ENCODE measurements around the gene PTPRCAP.
"Not testable (repeated sequence)": the region's sequence is repeated elsewhere in the genome, so short reads cannot be mapped to it uniquely, and the experiment has no call there.

Gene PTPRCAP, protein sequence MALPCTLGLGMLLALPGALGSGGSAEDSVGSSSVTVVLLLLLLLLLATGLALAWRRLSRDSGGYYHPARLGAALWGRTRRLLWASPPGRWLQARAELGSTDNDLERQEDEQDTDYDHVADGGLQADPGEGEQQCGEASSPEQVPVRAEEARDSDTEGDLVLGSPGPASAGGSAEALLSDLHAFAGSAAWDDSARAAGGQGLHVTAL

DNA sequence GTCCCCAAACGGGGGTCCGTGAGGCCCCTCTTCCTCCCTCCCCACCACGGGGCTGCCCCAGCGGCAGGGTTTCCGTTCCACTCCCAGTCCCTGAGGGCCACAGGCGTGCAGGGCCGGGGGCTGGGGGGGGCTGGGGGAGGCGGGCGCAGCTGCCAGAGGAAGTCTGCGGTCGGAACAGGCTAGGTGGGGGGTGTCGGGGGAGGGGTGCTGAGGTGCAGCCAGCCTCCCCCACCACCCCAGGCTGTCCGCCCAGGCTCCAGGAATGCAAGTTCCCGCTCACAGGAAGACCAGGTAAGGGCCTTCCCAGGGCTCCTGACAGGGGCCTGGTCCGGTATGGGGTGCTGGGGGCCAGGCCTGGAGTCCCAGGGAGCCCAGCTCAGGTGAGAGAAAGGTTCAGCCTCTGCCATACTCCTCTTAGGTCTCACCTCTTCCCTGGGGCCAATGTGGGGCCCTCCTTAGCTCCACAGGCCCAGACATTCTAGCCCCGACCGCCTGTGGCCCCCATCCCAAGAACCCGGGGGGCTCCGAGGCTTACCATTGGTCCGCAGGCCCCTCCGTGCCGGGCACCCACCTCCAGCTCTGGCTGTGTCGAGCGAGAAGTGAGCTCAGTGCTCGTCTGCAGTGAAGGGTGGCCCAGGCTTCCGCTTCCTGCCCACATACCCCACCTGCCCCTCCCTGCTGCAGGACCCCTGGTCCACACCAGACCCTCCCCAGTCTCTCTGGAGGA is at the start of gene PTPRCAP:
PTPRCAP (minus strand) TSS at position 601 of the 727 bp plus-strand sequence; CDS start at position 538, 63 bp downstream.
- DNase-seq (ENCODE audit: low spot score): peak; percentile 66

DNA sequence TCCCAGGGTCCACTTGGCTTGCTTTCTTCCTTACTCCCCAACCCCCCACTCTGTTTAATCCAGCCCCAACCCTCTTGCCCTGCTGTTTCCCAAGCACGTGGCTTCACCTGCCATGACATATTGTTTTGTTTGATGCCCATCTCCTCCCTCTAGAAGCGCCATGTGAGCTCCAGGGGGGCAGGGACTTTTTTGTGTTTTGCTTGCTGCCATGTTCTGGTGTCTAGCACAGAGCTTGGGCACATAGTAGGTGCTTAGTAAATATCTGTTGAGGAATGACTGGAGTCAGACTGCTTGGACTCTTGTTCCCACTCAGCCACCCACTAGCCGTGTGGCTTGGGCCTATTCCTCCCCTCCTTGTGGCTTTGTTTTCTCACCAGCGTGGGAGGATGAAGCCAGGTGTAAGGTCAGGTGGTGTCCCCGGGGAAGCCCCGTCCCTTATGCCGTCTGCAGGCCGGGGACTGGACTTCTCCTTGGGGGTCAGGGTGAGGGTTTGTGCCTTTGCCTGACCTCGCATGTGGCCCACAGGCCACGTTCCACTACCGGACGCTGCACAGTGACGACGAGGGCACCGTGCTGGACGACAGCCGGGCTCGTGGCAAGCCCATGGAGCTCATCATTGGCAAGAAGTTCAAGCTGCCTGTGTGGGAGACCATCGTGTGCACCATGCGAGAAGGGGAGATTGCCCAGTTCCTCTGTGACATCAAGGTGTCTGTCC is 49.2 kb upstream of the PTPRCAP start:
- DNase-seq (ENCODE audit: low spot score): no peak

DNA sequence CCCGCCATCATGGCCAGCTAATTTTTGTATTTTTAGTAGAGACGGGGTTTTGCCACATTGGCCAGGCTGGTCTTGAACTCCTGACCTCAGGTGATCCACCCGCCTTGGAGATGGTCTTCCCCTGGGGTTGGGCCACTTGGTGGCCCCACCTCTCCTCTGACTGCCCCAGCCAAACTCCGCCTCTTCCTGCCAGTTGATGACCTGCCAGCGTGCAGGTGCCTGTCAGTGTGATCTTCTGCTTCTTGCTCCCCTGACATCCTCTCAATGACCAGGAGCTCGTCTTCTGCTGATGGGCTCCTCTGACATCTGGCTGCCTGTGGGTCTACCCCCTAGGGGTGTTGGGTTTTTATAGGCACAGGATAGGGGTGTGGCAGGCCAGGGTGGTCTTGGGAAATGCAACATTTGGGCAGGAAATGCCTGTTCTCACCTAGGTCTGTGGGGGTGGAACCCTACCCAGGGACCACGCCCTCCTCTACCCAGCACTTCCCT is 48.4 kb upstream of the PTPRCAP start:
- DNase-seq (ENCODE audit: low spot score): peak; percentile 89

DNA sequence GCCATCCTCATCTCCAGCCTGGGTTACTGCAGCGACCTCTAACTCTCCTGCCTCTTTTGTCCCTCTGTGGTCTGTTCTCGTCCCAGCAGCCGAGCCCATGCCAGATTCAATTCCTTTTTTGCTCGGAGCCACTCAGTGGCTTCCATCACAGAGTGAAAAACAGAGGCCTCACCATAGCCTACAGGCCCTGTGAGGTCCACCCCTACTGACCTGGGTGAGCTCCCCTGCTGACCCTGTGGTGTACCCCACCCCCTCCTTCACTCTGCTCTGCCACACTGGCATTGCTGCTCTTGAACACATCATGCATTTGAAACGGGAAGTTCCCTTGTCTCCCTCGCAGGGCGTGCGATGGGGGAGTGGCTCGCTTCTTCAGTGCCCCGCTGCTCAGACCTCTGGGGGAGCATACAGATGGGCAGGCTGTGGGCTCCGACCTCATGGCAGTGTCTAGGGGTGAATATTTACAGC is 47.4 kb upstream of the PTPRCAP start:
- DNase-seq (ENCODE audit: low spot score): peak; percentile 93

DNA sequence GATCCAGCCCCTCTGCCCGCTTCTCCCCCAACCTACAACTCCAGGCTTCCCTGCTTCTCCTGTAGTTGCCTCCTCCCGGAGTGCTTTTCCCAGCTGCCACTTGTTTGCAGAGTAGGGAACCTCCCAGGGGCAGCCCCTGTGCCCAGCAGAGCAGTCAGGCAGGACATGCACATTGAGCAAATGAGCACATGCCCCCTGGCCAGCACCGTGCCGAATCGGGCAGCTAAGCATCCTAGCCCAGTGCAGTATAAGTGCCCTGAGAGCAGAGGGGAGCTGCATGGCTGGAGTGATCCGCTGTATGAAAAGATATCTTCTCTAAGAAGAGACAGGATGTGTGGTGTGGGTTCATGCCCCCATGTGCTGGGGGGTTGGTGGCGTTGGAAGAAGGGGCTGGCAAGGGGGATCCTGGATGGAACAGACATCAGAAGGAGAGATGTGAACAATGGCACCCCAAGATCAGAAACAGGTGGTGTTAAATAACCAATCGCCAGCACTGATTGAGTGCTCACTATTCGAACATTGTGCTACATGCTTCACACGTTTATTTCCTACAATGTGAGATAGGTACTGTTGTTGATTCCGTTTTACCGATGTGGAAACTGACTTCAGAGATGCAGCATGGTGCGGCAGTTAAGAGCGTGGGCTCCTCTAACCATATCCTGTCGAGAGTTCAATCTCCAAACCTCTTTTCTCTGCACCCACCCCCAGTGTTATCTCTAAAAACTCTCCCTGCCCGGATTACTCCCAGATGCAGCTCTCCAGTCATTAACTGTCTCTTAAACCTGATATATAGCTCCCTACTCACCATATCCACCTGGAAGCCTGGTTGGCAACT is 46.6 kb upstream of the PTPRCAP start:
- peak; percentile 70 for DNase-seq (ENCODE audit: low spot score)

DNA sequence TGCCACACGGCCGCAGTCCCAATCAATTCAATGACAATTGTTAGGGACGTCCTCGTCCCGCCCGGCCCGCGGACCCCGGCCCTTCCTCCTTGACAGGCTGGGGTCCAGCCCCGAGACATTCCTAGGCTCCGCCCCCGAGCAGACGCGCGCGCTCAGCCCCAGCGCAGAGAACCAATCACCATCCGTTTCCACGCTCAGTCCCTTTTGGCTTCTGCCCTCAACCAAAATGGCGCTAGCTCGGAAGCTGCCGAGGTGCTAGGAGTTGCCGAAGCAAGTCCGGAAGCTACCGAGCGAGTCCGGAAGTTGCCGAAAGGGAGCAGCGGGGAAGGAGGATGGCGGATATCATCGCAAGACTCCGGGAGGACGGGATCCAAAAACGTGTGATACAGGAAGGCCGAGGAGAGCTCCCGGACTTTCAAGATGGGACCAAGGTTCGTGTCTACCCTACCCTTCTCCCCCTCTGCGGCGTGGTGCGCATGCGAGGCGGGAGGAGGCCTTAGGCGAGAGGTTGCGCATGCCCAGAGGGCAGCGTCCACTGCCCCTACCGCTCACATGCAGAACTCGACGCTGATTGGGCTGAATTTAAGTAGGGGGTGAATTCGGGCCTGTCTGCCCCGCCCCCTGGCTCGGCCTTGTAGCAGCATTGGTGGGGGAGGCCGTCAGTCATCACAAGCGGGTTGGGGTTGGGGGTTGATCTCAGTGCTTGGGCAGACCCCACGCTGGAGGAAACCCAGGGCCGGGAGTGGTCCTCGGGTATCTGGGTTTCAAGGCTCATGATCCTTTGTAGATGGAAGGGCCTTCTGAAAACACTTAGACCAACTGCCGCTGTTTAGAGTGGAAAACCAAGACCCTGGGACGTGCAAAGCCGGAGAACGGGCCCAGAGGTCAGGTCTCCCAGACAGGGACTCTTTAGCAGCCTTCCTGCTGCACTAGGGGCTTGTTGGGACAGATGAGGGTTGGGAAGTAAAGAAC is 45.6 kb upstream of the PTPRCAP start, which contains the start of gene AIP:
AIP (plus strand) TSS at position 200 of the 972 bp plus-strand sequence; CDS start at position 333, 133 bp downstream.
- peak; percentile 99 for DNase-seq (ENCODE audit: low spot score)

DNA sequence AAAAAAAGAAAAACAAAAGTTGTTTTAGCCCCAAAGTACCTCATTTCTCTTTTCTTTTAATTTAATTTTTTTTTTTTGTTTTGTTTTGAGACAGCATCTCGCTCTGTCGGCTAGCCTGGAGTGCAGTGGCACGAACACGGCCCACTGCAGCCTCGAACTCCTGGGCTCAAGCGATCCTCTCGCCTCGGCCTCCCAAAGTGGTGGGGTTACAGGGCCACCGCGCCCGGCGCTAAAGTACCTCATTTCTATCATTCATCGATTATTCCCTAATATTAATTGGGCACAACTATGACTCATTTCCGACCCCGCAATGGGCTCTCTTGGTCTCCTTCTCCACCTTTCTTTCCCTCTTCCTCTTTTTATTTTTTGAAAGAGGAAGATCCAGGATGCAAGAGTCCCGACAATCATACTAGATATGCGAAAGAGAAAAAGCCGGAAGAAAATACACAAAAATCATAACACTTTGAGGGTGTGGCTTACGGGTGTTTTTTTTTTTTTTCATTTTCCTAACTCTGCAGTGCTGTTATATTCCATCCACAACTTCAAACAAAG is 44.9 kb upstream of the PTPRCAP start:
- no peak for DNase-seq (ENCODE audit: low spot score)

DNA sequence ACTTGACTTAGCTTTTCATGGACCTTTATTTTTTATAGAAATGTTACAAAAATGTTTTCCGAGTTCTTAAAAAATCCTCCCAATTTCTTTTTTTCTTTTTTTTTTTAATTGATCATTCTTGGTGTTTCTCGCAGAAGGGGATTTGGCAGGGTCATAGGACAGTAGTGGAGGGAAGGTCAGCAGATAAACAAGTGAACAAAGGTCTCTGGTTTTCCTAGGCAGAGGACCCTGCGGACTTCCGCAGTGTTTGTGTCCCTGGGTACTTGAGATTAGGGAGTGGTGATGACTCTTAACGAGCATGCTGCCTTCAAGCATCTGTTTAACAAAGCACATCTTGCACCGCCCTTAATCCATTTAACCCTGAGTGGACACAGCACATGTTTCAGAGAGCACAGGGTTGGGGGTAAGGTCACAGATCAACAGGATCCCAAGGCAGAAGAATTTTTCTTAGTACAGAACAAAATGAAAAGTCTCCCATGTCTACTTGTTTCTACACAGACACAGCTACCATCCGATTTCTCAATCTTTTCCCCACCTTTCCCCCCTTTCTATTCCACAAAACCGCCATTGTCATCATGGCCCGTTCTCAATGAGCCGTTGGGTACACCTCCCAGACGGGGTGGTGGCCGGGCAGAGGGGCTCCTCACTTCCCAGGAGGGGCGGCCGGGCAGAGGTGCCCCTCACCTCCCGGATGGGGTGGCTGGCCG is 40.0 kb upstream of the PTPRCAP start:
- DNase-seq (ENCODE audit: low spot score): not testable (repeated sequence)

DNA sequence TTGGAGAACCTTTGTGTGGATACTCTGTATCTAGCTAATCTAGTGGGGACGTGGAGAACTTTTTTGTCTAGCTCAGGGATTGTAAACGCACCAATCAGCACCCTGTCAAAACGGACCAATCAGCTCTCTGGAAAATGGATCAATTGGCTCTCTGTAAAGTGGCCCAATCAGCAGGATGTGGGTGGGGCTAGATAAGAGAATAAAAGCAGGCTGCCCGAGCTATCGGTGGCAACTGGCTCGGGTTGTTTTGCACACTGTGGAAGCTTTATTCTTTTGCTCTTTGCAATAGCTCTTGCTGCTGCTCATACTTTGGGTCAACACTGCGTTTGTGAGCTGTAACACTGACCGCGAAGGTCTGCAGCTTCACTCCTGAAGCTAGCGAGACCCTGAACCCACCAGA is 39.2 kb upstream of the PTPRCAP start:
- DNase-seq (ENCODE audit: low spot score): not testable (repeated sequence)

DNA sequence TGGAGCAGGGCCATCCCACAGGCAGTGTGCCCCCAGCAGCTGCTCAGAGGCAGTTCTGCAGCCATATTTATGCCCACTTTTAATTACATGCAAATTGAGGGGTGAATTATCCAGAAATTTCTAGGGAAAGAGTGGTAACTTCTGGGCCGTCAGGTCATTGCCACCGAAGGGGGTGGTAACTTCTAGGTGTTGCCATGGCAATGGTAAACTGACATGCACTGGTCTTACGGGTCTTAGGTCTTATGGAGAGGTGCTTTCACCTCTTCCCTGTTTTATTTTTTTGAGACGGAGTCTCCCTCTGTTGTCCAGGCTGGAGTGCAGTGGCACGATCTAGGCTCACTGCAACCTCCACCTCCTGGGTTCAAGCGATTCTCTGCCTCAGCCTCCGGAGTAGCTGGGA is 35.4 kb upstream of the PTPRCAP start:
- no peak for DNase-seq (ENCODE audit: low spot score)

DNA sequence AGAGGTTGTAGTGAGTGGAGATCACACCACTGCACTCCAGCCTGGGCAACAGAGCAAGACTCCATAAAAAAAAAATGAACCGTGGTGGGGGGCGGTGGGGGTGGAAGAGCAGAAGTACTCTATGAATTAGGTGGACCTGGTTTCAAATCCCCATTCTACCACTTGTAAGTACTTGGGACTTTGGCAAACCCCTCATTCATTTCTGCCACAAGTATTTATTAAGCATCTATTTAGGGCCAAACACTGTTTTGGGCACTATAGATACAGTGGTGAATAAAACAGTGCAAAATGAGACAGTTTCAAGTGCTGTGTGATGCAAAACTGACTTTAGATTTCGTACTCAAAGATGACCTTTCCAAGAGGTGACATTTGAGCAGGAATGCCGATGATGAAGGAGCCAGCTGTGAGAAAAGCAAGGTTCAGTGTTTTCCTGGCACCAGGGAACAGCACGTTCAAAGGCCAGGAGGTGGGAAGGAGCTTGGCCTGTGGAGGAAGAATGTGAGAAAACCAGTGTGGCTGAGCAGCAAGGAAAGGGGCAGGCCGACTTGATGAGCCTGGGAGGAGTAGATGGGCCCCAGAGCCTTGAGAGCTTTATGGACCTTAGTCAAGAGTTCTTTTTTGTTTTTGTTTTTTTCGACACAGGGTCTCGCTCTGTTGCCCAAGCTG is 33.0 kb upstream of the PTPRCAP start:
- DNase-seq (ENCODE audit: low spot score): no peak

DNA sequence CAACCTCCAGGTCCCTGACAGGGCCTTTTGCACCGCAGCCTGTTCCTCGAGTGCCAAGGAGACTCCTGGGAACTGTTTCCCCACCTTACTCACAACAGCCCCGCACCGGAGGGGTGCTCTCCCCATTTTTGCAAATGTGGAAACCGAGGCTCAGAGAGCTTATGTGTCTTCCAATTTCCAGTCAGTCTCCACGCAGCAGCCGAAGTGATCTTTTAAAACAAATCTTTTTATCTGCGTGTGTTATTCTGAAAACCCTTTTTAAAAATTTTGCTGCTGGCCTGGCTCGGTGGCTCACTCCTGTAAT is 32.0 kb upstream of the PTPRCAP start:
- no peak for DNase-seq (ENCODE audit: low spot score)

DNA sequence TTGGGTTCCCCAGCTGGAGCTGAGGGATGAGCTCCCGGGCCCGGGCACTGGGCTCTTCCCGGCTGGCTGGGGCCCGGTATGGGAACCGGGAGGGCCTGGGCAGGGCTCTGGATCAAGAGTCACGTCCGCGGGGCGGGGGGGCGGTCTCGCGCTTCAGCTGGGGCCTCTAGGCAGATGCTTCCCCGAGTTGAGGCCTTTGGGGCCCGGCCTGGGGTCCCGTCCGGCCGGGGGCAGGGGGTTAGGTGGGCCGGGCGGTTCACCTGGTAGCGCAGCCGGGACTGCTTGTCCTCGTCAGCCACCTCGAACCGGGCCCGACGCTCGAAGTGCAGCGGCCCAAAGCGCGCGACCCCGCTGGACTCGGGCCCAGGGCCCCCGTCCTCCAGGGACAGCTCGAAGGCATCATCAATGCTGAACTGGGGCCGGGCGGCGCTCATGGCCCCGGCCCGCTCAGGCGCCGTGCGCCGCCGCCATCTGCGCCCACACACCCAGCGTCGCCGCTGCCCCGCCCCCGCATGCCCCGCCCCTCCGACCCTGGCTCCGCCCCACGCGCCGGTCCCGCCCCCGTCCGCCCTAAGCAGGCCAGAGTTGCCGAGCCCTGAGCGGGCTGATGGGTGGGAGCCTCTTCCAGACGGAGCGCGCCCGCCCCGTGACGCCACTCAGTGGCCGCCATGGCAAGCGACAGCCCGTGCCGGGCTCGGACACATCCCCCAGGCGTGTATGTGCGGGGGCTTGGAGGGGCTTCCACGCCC is 31.5 kb upstream of the PTPRCAP start, which contains the start of gene TMEM134:
TMEM134 (minus strand) TSS at position 493 of the 749 bp plus-strand sequence; CDS start at position 434, 59 bp downstream.
- peak; percentile 92 for DNase-seq (ENCODE audit: low spot score)

DNA sequence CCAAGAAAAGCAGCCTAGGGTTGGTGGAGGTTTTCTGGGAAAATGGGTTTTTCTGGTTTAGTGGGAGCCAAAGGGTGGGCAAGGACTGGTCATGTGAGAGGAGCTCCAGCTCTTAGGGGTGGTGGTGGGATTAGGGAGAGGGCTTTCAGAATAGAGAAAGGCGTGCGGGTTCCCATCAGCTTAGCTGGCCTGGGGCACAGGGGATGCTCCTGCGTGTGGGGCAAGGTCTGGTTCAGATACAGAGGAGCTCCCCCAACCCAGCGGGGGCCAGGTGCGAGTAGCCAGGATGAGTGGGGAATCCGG is 30.9 kb upstream of the PTPRCAP start:
- peak; percentile 41 for DNase-seq (ENCODE audit: low spot score)

DNA sequence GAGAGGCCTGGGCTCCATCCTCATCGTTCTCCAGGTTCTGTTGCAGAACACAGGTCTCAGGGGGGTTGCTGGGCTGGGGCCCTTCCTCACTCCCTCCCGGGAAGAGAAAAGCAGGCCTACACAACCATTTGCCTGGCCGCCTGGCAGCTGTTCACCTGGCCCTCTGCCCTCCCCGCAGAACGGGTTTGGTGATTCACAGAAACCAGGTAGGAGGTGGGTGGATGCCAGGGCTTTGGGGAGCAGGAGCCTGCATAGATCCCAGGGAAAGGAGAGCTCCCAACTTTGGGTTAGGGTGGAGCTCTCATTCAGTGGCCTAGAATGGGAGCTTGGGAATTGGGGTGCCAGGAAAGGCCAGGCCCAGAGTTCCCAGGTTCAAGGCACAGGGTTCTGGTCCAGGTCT is 30.6 kb upstream of the PTPRCAP start:
- no peak for DNase-seq (ENCODE audit: low spot score)

DNA sequence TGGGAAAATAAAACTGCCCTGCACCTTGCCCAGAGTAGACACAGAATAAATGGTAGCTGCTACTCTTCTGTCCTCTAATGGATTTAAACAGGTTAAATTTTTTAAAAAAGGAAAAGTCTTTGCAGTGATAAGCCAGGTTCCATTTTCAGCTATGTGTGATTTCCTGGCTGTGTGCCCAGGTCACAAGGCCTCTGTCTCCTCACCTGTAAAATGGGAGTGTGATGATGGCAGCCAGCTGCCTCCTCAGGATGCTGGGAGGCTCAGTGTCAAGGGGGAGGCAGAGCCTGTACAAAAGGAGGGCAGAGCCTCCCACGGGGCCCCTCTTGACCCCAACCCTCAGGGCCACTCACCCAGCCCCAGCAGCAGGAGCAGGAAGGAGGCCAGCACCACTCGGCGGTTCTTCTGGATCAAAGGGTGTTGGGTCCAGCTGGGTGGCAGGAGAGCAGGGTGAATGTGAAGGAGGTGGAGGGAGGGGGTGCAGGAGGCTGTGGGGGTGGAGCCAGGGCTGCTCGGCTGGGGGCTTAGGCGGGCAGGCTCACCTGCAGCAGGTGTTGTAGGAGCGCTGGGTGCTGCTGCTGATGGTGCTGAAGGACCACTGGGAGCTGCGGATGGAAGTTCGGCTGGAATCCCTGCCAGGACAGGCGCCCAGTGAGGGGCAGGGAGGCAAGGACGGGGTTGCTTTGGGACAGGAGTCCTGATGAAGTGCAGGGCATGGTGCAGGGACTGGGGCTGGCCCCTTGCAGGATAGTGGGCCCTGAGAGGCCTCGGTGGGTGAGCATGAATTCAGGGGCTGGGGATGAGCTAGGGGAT is 29.7 kb upstream of the PTPRCAP start:
- no peak for DNase-seq (ENCODE audit: low spot score)

DNA sequence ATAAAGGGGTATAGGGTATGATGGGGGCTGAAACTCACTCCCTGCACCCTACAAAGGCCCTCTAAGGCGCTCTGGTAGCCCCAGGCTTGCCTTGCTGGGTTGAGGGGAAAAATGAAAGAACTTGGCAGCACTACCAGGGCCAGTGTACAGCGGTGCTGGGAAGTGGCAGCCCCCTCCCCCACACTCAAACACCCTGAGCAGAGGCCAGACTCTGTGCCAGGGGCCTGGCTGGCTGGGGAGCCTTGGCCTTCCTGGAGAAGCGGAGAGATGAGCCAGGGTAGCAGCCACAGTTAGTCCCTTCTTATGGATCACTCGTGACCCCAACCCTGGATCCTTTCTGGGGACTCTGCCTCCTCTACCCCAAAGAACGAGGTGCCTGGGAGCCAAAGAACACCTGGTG is 28.9 kb upstream of the PTPRCAP start:
- no peak for DNase-seq (ENCODE audit: low spot score)

DNA sequence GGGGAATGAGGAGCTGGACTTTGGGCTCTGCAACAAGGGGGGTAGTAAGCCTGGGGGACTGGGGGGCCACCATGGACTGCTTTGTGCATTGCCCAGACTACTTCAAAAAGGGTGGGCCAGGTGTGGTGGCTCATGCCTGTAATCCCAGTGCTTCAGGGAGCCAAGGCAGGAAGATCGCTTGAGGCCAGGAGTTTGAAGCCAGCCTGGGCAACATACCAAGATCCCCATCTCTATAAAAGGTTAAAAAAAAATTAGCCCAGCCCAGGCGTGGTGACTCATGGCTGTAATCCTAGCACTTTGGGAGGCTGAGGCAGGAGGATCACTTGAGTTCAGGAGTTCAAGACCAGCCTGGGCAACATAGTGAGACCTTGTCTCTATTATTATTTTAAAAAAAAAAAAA is 28.0 kb upstream of the PTPRCAP start:
- DNase-seq (ENCODE audit: low spot score): not testable (repeated sequence)
